Body of pancreas (tissue), 4 donors: ENCODE data around the gene TENT4A. TPM values are rescaled to one million over a fixed set of nuclear protein-coding genes. Genes with fewer than 3 reads are reported as not detected.

Source experiments
- ATAC-seq: fragments of 150-250 bp; one replicate; pipeline ENCODE4 v1.9.1; 2016
- DNase-seq, 4 donors: peaks; one replicate each; pipeline ENCODE4 v3.0.0-alpha.2; 2019
- H3K27ac ChIP-seq, 4 donors: fragments of 200-600 bp; sonication (generic); 1 replicate in 3 of 4; 2 replicates in 1 of 4; pipeline versions ENCODE4 v1.5.1 to v1.6.1; 2016 to 2019; ENCODE audit warnings: mild to moderate bottlenecking in 1 of 4, mixed read lengths in 1 of 4, moderate library complexity in 1 of 4
- H3K27me3 ChIP-seq, 2 donors: fragments of 200-600 bp; sonication (generic); one replicate each; pipeline ENCODE4 v1.6.0; 2016; ENCODE audit warnings: mild to moderate bottlenecking in 1 of 2
- H3K36me3 ChIP-seq, 2 donors: fragments of 200-600 bp; sonication (generic); replicated peaks in 1 of 2; 2 replicates each; pipeline ENCODE4 v1.5.1; 2016; ENCODE audit warnings: low read depth in 2 of 2; ENCODE audit not compliant: insufficient read depth in 1 of 2
- H3K4me1 ChIP-seq: fragments of 200-600 bp; sonication (generic); one replicate; pipeline ENCODE4 v1.6.0; 2016
- H3K4me3 ChIP-seq, 2 donors: fragments of 200-600 bp; sonication (generic); 1 replicate in 1 of 2; 2 replicates in 1 of 2; pipeline ENCODE4 v1.5.1; 2016 to 2019
- H3K9me3 ChIP-seq, 3 donors: fragments of 200-600 bp; sonication (generic); 1 replicate in 2 of 3; 2 replicates in 1 of 3; pipeline ENCODE4 v1.5.1; 2016
- POLR2A ChIP-seq, 3 donors: fragments of 450-650 bp; IDR thresholded peaks; one replicate each; pipeline ENCODE4 v1.6.1; 2016; ENCODE audit warnings: antibody characterized with exemption in 3 of 3, mild to moderate bottlenecking in 2 of 3
- WGBS, 2 donors: methylation state at CpG; one replicate each; pipeline ENCODE4 v1.1.5; 2017; 5-methylcytosine and 5-hydroxymethylcytosine counted together
- intact Hi-C: fragments of 100-400 bp; cut with DNase I; formaldehyde crosslinking; loops from one replicate; pipeline ENCODE4 v1.15.1; 2023
- total RNA-seq, 2 donors: library from RNA; depleted of rRNA; stranded (reverse); fragments of >200 nt; gene quantifications; one replicate each; pipeline ENCODE4 v1.1.0, GENCODE V29; 2016
- TF ChIP-seq, protein P1 (sequence below), 7 experiments: fragments of 450-650 bp in 4 of 7; fragments of 200-600 bp in 3 of 7; sonication (generic) in 3 of 7; IDR thresholded peaks; one replicate each; pipeline ENCODE4 v1.5.1; 2016 to 2019; ENCODE audit warnings: antibody characterized with exemption in 7 of 7

Gene TENT4A
- total RNA-seq, 2 donors from 2014 or later: 11.9 to 27.7 TPM

DNA sequence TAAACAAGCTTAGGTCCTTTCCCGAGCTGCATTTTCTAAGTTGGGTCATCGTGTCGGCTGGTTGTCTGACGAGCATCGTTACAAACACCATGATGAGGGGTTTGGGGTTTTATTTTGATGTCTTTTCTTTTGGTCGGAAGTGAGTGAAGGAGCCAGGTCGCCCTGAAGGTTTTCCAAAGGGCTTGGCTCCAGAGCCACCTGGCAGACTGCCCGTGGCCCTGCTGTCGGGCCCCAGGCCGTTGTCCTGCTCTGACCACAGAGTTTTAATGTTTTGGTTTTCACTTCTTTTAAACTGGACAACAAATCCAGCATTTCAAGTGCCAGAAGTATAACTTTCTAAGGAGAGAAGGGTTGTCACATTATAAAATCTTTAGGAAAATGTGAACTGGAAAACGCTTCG is 42.3 kb downstream of the TENT4A start:
- no peak overlapping the region for H3K4me3 ChIP-seq

DNA sequence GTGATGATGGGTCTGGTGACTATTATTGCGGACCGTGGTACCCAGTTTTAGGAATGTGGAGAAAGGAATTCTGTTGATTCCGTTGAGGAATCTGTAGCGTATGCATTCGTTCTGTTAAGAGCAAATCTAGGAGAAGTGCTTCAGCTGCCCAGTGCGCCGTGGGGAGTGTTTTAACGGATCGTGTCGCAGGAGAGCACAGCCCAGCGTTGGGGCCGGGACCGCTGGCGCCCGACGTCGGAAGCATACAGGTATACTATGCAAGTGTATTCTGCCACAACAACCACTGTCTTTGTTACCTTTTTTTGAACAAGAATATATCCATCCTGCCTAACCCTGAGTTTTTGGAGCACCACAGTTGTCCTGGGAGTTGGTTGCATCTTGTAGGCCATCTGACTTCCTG is 42.7 kb downstream of the TENT4A start:
- H3K4me1 ChIP-seq: no peaks in the 10 kb centered on the region
- DNase-seq (no peak), ATAC-seq (no peak)
- 95 to 97% methylated on average over 17 of the region's 17 CpGs for WGBS, 2 donors
- no peak overlapping the region for H3K27ac ChIP-seq
- H3K36me3 ChIP-seq: peaks cover 24 to 32% of the 10 kb centered on the region in 2 donors
- H3K4me3 ChIP-seq: no peak overlapping the region
- intact Hi-C loops: no loop called here
- no peaks in the 10 kb centered on the region for H3K9me3 ChIP-seq
- no peak for TF ChIP-seq POLR2A (IDR thresholded peaks at IDR 0.05)
- H3K27me3 ChIP-seq: no peaks in the 10 kb centered on the region

More for the DNA sequence above, 42.3 kb downstream of the TENT4A start:
- no peak overlapping the region for H3K27ac ChIP-seq
- H3K27me3 ChIP-seq: no peaks in the 10 kb centered on the region
- peaks cover 27 to 34% of the 10 kb centered on the region in 2 donors for H3K36me3 ChIP-seq
- H3K9me3 ChIP-seq: no peaks in the 10 kb centered on the region
- TF ChIP-seq, protein P1, sequence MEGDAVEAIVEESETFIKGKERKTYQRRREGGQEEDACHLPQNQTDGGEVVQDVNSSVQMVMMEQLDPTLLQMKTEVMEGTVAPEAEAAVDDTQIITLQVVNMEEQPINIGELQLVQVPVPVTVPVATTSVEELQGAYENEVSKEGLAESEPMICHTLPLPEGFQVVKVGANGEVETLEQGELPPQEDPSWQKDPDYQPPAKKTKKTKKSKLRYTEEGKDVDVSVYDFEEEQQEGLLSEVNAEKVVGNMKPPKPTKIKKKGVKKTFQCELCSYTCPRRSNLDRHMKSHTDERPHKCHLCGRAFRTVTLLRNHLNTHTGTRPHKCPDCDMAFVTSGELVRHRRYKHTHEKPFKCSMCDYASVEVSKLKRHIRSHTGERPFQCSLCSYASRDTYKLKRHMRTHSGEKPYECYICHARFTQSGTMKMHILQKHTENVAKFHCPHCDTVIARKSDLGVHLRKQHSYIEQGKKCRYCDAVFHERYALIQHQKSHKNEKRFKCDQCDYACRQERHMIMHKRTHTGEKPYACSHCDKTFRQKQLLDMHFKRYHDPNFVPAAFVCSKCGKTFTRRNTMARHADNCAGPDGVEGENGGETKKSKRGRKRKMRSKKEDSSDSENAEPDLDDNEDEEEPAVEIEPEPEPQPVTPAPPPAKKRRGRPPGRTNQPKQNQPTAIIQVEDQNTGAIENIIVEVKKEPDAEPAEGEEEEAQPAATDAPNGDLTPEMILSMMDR (IDR thresholded peaks at IDR 0.05): no peak
- no peak for TF ChIP-seq POLR2A (IDR thresholded peaks at IDR 0.05)
- DNase-seq (no peak), ATAC-seq (no peak)
- WGBS, 2 donors: 78 to 82% methylated on average over 12 of the region's 12 CpGs
- H3K4me1 ChIP-seq: no peaks in the 10 kb centered on the region
- intact Hi-C loops: no loop called here

DNA sequence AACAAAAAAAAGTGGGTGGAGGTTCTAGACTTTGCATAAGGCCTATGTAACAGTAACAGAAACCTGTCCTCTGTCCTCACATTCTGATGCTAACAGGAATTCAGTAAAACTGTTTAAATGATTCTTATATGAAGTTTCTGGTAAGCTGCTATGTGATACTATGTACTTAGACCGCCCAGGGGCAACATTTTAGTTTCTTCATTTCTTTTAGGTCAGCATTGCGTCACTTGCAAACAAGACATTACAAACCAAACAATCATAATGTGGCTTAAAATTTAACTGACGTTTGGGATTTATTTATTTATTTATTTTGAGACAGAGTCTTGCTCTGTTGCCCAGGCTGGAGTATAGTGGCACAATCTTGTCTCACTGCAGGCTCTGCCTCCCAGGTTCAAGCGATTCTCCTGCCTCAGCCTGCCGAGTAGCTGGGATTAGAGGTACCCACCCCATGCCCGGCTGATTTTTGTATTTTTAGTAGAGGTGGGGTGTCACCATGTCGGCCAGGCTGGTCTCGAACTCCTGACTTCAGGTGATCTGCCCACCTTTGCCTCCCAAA is 44.3 kb downstream of the TENT4A start:
- intact Hi-C loops: no loop called here
- Histone ChIP-seq H3K9me3 (no peaks in the 10 kb centered on the region), H3K4me3 (no peak overlapping the region), H3K27ac (no peak overlapping the region), H3K36me3 (peaks cover 17 to 22% of the 10 kb centered on the region in 2 donors), H3K4me1 (no peaks in the 10 kb centered on the region), H3K27me3 (no peaks in the 10 kb centered on the region)
- ATAC-seq: no peak
- 90 to 92% methylated on average over 6 to 8 of the region's 8 CpGs for WGBS, 2 donors
- no peak for TF ChIP-seq POLR2A (IDR thresholded peaks at IDR 0.05)
- TF ChIP-seq, protein P1 (IDR thresholded peaks at IDR 0.05): no peak
- no peak for DNase-seq

DNA sequence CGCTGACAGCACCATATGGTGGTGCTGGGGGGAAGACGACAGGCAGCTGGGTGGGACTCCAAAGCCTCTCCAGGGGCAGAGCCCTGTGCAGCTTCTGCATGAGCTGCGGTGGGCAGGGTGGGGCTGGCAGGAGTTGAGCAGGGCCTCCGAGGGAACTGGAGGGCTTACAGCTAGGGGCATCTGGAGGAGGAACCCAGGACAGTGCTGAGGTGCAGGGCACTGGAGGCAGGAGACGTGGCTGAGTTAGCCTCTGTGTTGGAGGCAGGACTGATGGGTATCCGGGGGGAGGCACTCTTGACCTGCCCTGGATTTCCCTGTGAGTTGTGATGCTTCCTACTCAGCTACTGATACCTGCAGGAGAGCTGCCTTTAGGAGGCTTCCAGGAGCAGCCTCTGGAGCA is 45.0 kb downstream of the TENT4A start:
- WGBS, 2 donors: 83 to 95% methylated on average over 4 to 6 of the region's 6 CpGs
- DNase-seq: no peak

DNA sequence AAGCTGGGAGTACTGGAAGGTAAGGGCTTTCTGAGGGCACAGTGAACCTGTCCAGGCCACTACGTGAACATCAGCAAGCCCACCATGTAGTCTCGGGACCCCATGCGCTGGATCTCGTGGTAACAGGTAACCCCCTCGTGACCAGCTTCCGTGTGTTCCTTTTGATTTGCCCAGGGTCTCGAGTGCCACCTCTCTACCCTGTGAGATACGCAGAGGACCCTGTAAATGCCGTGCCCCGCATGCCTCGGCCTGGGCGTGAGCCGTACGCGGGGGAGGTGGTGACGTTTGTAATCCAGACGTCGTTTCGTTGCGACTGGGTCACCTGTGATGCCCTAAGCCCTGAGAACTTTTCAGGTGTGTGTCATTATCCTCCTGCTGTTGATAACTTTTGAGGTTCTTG is 45.5 kb downstream of the TENT4A start:
- intact Hi-C loops: no loop called here
- Histone ChIP-seq H3K27ac (no peak overlapping the region), H3K36me3 (peaks cover 9 to 11% of the 10 kb centered on the region in 2 donors), H3K4me1 (no peaks in the 10 kb centered on the region), H3K9me3 (no peaks in the 10 kb centered on the region), H3K27me3 (no peaks in the 10 kb centered on the region), H3K4me3 (no peak overlapping the region)
- WGBS, 2 donors: 78 to 91% methylated on average over 14 to 20 of the region's 20 CpGs
- TF ChIP-seq POLR2A (IDR thresholded peaks at IDR 0.05): no peak
- TF ChIP-seq, protein P1 (IDR thresholded peaks at IDR 0.05): no peak
- ATAC-seq: no peak
- no peak for DNase-seq

More for the DNA sequence above, 45.0 kb downstream of the TENT4A start:
- no peaks in the 10 kb centered on the region for H3K4me1 ChIP-seq
- H3K27me3 ChIP-seq: no peaks in the 10 kb centered on the region
- peaks cover 12 to 14% of the 10 kb centered on the region in 2 donors for H3K36me3 ChIP-seq
- TF ChIP-seq, protein P1 (IDR thresholded peaks at IDR 0.05): no peak
- no peaks in the 10 kb centered on the region for H3K9me3 ChIP-seq
- H3K4me3 ChIP-seq: no peak overlapping the region
- no peak for ATAC-seq
- H3K27ac ChIP-seq: no peak overlapping the region
- intact Hi-C loops: no loop called here
